ENCODE results near the gene TULP3. TPM values are rescaled to one million over a fixed set of nuclear protein-coding genes. Genes with fewer than 3 reads are reported as not detected.
"Not testable (repeated sequence)": the region's sequence is repeated elsewhere in the genome, so short reads cannot be mapped to it uniquely, and the experiment has no call there.

TULP3 gene
- total RNA-seq, 2 experiments from 2014 or later = 9.2 to 10.5 TPM

GRCh38 chr12:2857021-2857431 lies 33.7 kb upstream of the TULP3 start, which contains the start of gene TEX52:
TEX52 (minus strand) TSS chr12:2857039; CDS start chr12:2857026, 13 bp downstream.
- Mint-ChIP-seq H3K36me3 (ENCODE audit: low read depth) (peaks cover 34% of the 10 kb centered on the region), H3K4me3 (no peak within 1 kb of the TSS), H3K9me3 (ENCODE audit: insufficient read depth) (no peaks in the 10 kb centered on the region), H3K27ac (no peak within 1 kb of the TSS), H3K4me1 (ENCODE audit: low read depth) (no peaks in the 10 kb centered on the region), H3K27me3 (ENCODE audit: low read depth) (no peaks in the 10 kb centered on the region)
- ChIA-PET POLR2A (interaction anchor here (1.4 to 1.6 kb wide), 3 partner anchors 12 to 20 kb away, joined by 3 to 6 read pairs (median 5); partner anchors contain the start of genes FOXM1 and RHNO1), CTCF (interaction anchor here (0.6 kb wide), 1 partner anchor 10 kb away, joined by 3 read pairs; no protein-coding TSS in a partner anchor)
- DNase-seq (no peak), ATAC-seq (peak; percentile 20)

DNA sequence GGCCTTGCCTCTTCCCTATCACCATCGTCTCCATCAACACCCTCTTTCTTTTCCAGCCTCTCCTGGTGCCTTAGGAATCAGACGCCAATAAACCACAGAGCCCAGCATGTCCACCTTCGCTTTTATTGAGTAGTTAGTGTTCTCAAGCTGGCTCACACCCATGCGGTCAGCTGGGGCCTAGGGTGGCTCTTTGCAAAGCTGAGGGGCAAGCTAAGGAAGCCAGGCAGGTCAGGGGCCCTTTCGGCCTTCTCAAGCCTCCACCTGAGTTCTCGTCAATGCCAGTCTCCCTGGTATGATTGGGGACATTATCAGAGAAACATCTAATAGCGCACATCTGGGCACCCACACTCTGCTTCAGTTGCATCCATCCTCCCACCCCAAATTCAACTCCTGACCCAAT lies 33.1 kb upstream of the TULP3 start:
- POLR2A ChIA-PET = interaction anchor here (1.4 to 1.6 kb wide), 2 partner anchors 12 to 18 kb away, joined by 3 to 5 read pairs; no protein-coding TSS in a partner anchor
- H3K9me3 Mint-ChIP-seq (ENCODE audit: insufficient read depth) = no peaks in the 10 kb centered on the region

DNA sequence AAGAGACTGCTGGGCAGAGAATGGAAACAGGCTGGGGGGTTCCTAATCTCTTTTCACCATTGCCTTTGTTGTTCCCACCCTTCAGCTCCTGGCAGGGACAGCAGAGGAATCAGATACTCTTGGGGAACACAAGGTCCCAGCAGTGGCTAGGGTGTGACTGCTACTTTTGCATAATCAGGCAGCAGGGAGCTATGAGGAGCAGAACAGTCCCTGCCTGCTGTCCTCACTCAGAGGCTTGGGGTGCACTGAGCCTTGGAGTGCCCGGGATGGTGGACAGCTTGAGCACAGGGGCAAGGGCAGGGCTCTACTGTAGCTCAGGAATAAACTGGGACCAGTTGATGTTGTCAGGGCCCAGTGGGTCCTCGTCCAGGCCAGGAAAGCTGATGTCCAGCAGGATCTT lies 32.4 kb upstream of the TULP3 start:
- Mint-ChIP-seq H3K4me3 (no peak overlapping the region), H3K9me3 (ENCODE audit: insufficient read depth) (no peaks in the 10 kb centered on the region), H3K27me3 (ENCODE audit: low read depth) (no peaks in the 10 kb centered on the region), H3K4me1 (ENCODE audit: low read depth) (no peaks in the 10 kb centered on the region), H3K36me3 (ENCODE audit: low read depth) (peaks cover 42% of the 10 kb centered on the region), H3K27ac (no peak overlapping the region)
- CTCF ChIA-PET = no interaction called here
- DNase-seq (no peak), ATAC-seq (no peak)
- POLR2A ChIA-PET = interaction anchor here (0.9 to 1.4 kb wide), 3 partner anchors 17 to 167 kb away, joined by 3 to 5 read pairs (median 4); partner anchors contain the start of genes FOXM1 and RHNO1

More for the DNA sequence above, 33.1 kb upstream of the TULP3 start:
- Mint-ChIP-seq H3K27me3 (ENCODE audit: low read depth) (no peaks in the 10 kb centered on the region), H3K27ac (no peak overlapping the region), H3K4me3 (no peak overlapping the region), H3K4me1 (ENCODE audit: low read depth) (no peaks in the 10 kb centered on the region), H3K36me3 (ENCODE audit: low read depth) (peaks cover 36% of the 10 kb centered on the region)
- CTCF ChIA-PET = no interaction called here
- DNase-seq (no peak), ATAC-seq (no peak)

GRCh38 chr12:2858944-2859421 lies 31.7 kb upstream of the TULP3 start:
- no peaks in the 10 kb centered on the region for H3K27me3 Mint-ChIP-seq (ENCODE audit: low read depth)
- CTCF ChIA-PET = no interaction called here
- no peaks in the 10 kb centered on the region for H3K4me1 Mint-ChIP-seq (ENCODE audit: low read depth)
- DNase-seq = no peak
- no peak overlapping the region for H3K27ac Mint-ChIP-seq
- H3K9me3 Mint-ChIP-seq (ENCODE audit: insufficient read depth) = no peaks in the 10 kb centered on the region
- POLR2A ChIA-PET = interaction anchor here (0.8 to 1.1 kb wide), 2 partner anchors 18 to 167 kb away, joined by 3 to 4 read pairs; partner anchors contain the start of genes FOXM1 and RHNO1
- no peak overlapping the region for H3K4me3 Mint-ChIP-seq
- H3K36me3 Mint-ChIP-seq (ENCODE audit: low read depth) = peaks cover 47% of the 10 kb centered on the region
- ATAC-seq = no peak

GRCh38 chr12:2860170-2860569 lies 30.5 kb upstream of the TULP3 start:
- POLR2A ChIA-PET = no interaction called here
- H3K27ac Mint-ChIP-seq = no peak overlapping the region

DNA sequence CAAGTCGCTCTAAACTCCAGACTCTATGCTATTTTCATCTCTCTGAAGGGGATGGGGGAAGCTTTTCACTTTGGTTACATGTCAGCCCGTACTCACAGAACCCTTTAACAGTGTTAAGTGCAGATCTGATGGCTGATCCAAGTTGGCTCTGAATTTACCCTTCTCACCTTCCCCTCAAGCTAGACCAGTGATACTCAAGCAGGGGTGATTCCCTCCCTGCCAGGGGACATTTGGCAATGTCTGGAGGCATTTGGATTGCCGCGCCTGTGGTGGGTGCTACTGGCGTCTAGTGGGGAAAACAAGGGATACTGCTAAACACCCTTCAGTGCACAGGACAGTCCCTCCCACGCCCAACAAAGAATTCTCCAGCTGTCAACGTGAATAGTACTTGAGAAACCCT lies 27.8 kb upstream of the TULP3 start:
- no peak for ATAC-seq
- no peak overlapping the region for H3K4me3 Mint-ChIP-seq
- H3K27me3 Mint-ChIP-seq (ENCODE audit: low read depth) = no peaks in the 10 kb centered on the region
- no peak overlapping the region for H3K27ac Mint-ChIP-seq
- ChIA-PET CTCF (no interaction called here), POLR2A (interaction anchor here (0.7 kb wide), 1 partner anchor 14 kb away, joined by 5 read pairs; the partner anchor contains the start of genes FOXM1 and RHNO1)
- H3K36me3 Mint-ChIP-seq (ENCODE audit: low read depth) = peaks cover 74% of the 10 kb centered on the region
- no peaks in the 10 kb centered on the region for H3K9me3 Mint-ChIP-seq (ENCODE audit: insufficient read depth)
- DNase-seq = no peak
- peaks cover 2% of the 10 kb centered on the region for H3K4me1 Mint-ChIP-seq (ENCODE audit: low read depth)

More at GRCh38 chr12:2860170-2860569, 30.5 kb upstream of the TULP3 start:
- H3K4me1 Mint-ChIP-seq (ENCODE audit: low read depth) = no peaks in the 10 kb centered on the region
- CTCF ChIA-PET = interaction anchor here (1.2 kb wide), 1 partner anchor 18 kb away, joined by 5 read pairs; no protein-coding TSS in a partner anchor
- H3K27me3 Mint-ChIP-seq (ENCODE audit: low read depth) = no peaks in the 10 kb centered on the region
- H3K36me3 Mint-ChIP-seq (ENCODE audit: low read depth) = peaks cover 58% of the 10 kb centered on the region
- no peak overlapping the region for H3K4me3 Mint-ChIP-seq
- DNase-seq (no peak), ATAC-seq (no peak)
- H3K9me3 Mint-ChIP-seq (ENCODE audit: insufficient read depth) = no peaks in the 10 kb centered on the region

GRCh38 chr12:2863402-2863801 lies 27.3 kb upstream of the TULP3 start:
- POLR2A ChIA-PET = not testable (repeated sequence)

DNA sequence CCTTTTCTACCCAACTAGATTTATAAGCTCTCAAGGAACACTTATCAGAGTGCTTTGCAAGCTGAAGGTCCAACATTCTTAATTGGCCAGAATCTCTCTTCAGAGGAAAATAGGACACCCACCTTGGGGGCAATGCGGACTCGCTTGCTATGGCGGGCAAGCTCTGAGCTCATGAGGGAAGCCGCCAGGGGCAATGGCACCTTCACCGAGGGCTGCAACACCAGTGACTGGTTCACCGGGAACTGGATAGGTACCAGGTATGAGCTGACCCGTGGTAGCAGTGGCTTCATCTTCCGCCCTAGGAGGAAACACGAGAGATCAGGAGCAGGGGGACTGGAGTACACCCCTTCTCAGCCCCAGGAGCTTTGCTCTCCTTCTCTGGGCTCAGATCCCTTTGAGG lies 26.5 kb upstream of the TULP3 start:
- Mint-ChIP-seq H3K27me3 (ENCODE audit: low read depth) (no peaks in the 10 kb centered on the region), H3K4me1 (ENCODE audit: low read depth) (peaks cover 7% of the 10 kb centered on the region), H3K9me3 (ENCODE audit: insufficient read depth) (no peaks in the 10 kb centered on the region), H3K36me3 (ENCODE audit: low read depth) (peaks cover 77% of the 10 kb centered on the region), H3K4me3 (no peak overlapping the region), H3K27ac (no peak overlapping the region)
- no peak for ATAC-seq
- POLR2A ChIA-PET = no interaction called here
- CTCF ChIA-PET = interaction anchor here (0.9 kb wide), 1 partner anchor 11 kb away, joined by 3 read pairs; no protein-coding TSS in a partner anchor
- DNase-seq = no peak

More at GRCh38 chr12:2863402-2863801, 27.3 kb upstream of the TULP3 start:
- DNase-seq; H3K27me3 Mint-ChIP-seq (ENCODE audit: low read depth); H3K9me3 Mint-ChIP-seq (ENCODE audit: insufficient read depth); H3K27ac Mint-ChIP-seq; CTCF ChIA-PET; H3K4me3 Mint-ChIP-seq; ATAC-seq; H3K4me1 Mint-ChIP-seq (ENCODE audit: low read depth): not testable (repeated sequence)
- H3K36me3 Mint-ChIP-seq (ENCODE audit: low read depth) = peaks cover 75% of the 10 kb centered on the region

GRCh38 chr12:2868986-2869632 lies 21.6 kb upstream of the TULP3 start:
- CTCF ChIA-PET = interaction anchor here (1.1 kb wide), 2 partner anchors 15 to 16 kb away, joined by 4 read pairs; no protein-coding TSS in a partner anchor
- H3K4me3 Mint-ChIP-seq; DNase-seq; H3K27me3 Mint-ChIP-seq (ENCODE audit: low read depth); H3K4me1 Mint-ChIP-seq (ENCODE audit: low read depth); H3K27ac Mint-ChIP-seq; POLR2A ChIA-PET; H3K9me3 Mint-ChIP-seq (ENCODE audit: insufficient read depth); ATAC-seq: not testable (repeated sequence)
- H3K36me3 Mint-ChIP-seq (ENCODE audit: low read depth) = peaks cover 65% of the 10 kb centered on the region

GRCh38 chr12:2876431-2877046 lies 14.2 kb upstream of the TULP3 start:
- peak overlapping the region; percentile 86 for H3K4me3 Mint-ChIP-seq
- no peaks in the 10 kb centered on the region for H3K27me3 Mint-ChIP-seq (ENCODE audit: low read depth)
- CTCF ChIA-PET = interaction anchor here (0.6 to 1.1 kb wide), 4 partner anchors 9 to 28 kb away, joined by 4 to 8 read pairs (median 4); no protein-coding TSS in a partner anchor
- no peaks in the 10 kb centered on the region for H3K9me3 Mint-ChIP-seq (ENCODE audit: insufficient read depth)
- peak overlapping the region; percentile 94 for H3K27ac Mint-ChIP-seq
- H3K4me1 Mint-ChIP-seq (ENCODE audit: low read depth) = peaks cover 40% of the 10 kb centered on the region
- DNase-seq = peak; percentile 48
- peaks cover 58% of the 10 kb centered on the region for H3K36me3 Mint-ChIP-seq (ENCODE audit: low read depth)
- ATAC-seq = peak; percentile 73
- POLR2A ChIA-PET = interaction anchor here (0.5 to 1.6 kb wide), 21 partner anchors 9 to 1396 kb away, joined by 3 to 21 read pairs (median 3); partner anchors contain the start of genes FKBP4, NRIP2, TEX52 and TULP3

GRCh38 chr12:2877047-2877952 lies 13.4 kb upstream of the TULP3 start, which contains the start of the genes FOXM1 and RHNO1:
FOXM1 (minus strand) TSS chr12:2877174; CDS start chr12:2874478, 2,696 bp downstream.
RHNO1 (plus strand) TSS chr12:2877223; CDS start chr12:2885367, 8,144 bp downstream.
- POLR2A ChIA-PET = interaction anchor here (0.6 to 1.6 kb wide), 21 partner anchors 8 to 874 kb away, joined by 3 to 21 read pairs (median 4); partner anchors contain the start of genes FKBP4, NRIP2, TEX52 and TULP3

More at GRCh38 chr12:2877047-2877952, 13.4 kb upstream of the TULP3 start, which contains the start of the genes FOXM1 and RHNO1:
- Mint-ChIP-seq H3K27me3 (ENCODE audit: low read depth) (no peaks in the 10 kb centered on the region), H3K4me3 (peak within 1 kb of the TSS; percentile 86), H3K36me3 (ENCODE audit: low read depth) (peaks cover 54% of the 10 kb centered on the region), H3K27ac (peak within 1 kb of the TSS; percentile 97), H3K4me1 (ENCODE audit: low read depth) (peaks cover 44% of the 10 kb centered on the region), H3K9me3 (ENCODE audit: insufficient read depth) (no peaks in the 10 kb centered on the region)
- DNase-seq (peak; percentile 92), ATAC-seq (peak; percentile 83)
- CTCF ChIA-PET = interaction anchor here (0.6 to 1.7 kb wide), 7 partner anchors 8 to 32 kb away, joined by 4 to 8 read pairs (median 5); no protein-coding TSS in a partner anchor

All from activated CD8-positive, alpha-beta T cell treated with anti-CD3 and anti-CD28 coated beads, Interleukin-2, amount 10 ng/mL, durations not matched to agents 7 days and 5 days (primary cell).